Sigmoid colon (tissue), 7 donors: ENCODE results near the gene DEFB123. TPM values are rescaled to one million over a fixed set of nuclear protein-coding genes. Genes with fewer than 3 reads are reported as not detected.
"Not testable (repeated sequence)": the region's sequence is repeated elsewhere in the genome, so short reads cannot be mapped to it uniquely, and the experiment has no call there.

ENCODE experiments used
- DNase-seq: peaks from one replicate; pipeline ENCODE4 v3.0.0-alpha.2; 2019
- H3K27ac ChIP-seq, 4 donors: fragments of 200-600 bp; sonication (generic); one replicate each; pipeline ENCODE4 v1.5.1; 2016 to 2019; ENCODE audit warnings: mild to moderate bottlenecking in 1 of 4
- H3K27me3 ChIP-seq, 3 donors: fragments of 200-600 bp; sonication (generic); one replicate each; pipeline ENCODE4 v1.5.1; 2019; ENCODE audit warnings: mild to moderate bottlenecking in 1 of 3
- H3K36me3 ChIP-seq, 4 donors: fragments of 200-600 bp; sonication (generic); one replicate each; pipeline ENCODE4 v1.5.1; 2016 to 2019
- H3K4me1 ChIP-seq, 4 donors: fragments of 200-600 bp; sonication (generic); one replicate each; pipeline ENCODE4 v1.5.1; 2017 to 2019
- H3K4me3 ChIP-seq, 4 donors: fragments of 200-600 bp; sonication (generic); one replicate each; pipeline ENCODE4 v1.5.1; 2017 to 2019; ENCODE audit warnings: mild to moderate bottlenecking in 2 of 4, moderate library complexity in 1 of 4
- H3K9me3 ChIP-seq, 4 donors: fragments of 200-600 bp in 3 of 4; sonication (generic) in 3 of 4; one replicate each; pipeline versions ENCODE4 v1.5.1 to v1.6.1; 2013 to 2019
- CTCF ChIP-seq, 4 experiments: fragments of 450-650 bp in 3 of 4; fragments of 200-600 bp in 1 of 4; IDR thresholded peaks; one replicate each; pipeline ENCODE4 v1.5.1; 2016 to 2019; ENCODE audit warnings: antibody characterized with exemption in 4 of 4, mild to moderate bottlenecking in 3 of 4, moderate library complexity in 2 of 4
- EP300 ChIP-seq, 4 donors: sonication (generic); formaldehyde crosslinking; IDR thresholded peaks; one replicate each; pipeline ENCODE4 v1.6.1; 2017; ENCODE audit warnings: antibody characterized with exemption in 4 of 4
- POLR2A ChIP-seq, 2 donors: fragments of 450-650 bp; IDR thresholded peaks; one replicate each; pipeline ENCODE4 v1.6.1; 2016; ENCODE audit warnings: antibody characterized with exemption in 2 of 2, mild to moderate bottlenecking in 2 of 2, moderate library complexity in 2 of 2
- POLR2AphosphoS5 ChIP-seq, 4 donors: sonication (generic); formaldehyde crosslinking; IDR thresholded peaks; one replicate each; pipeline ENCODE4 v1.6.1; 2017; ENCODE audit warnings: antibody characterized with exemption in 4 of 4
- WGBS, 2 donors: extraction: QIAGEN DNeasy Blood & Tissue Kit; methylation state at CpG; one replicate each; pipeline ENCODE4 v1.1.7; 2013; 5-methylcytosine and 5-hydroxymethylcytosine counted together
- intact Hi-C: fragments of 100-400 bp; cut with DNase I; formaldehyde crosslinking; loops from one replicate; pipeline ENCODE4 v1.15.1; 2023
- polyA plus RNA-seq, 3 donors: library from polyadenylated mRNA; stranded (reverse); fragments of 200-250 nt; gene quantifications; one replicate each; pipeline ENCODE4 v1.2.3, GENCODE V29; 2013
- total RNA-seq, 4 donors: library from RNA; depleted of rRNA; stranded (reverse); fragments of >200 nt; gene quantifications; one replicate each; pipeline ENCODE4 v1.1.0, GENCODE V29; 2016
- donor health status: healthy with polysubstance abuse.
- donor health status: Bipolar disorder and iron deficiency.
- donor health status: healthy.

DEFB123 gene
- total and polyA plus RNA-seq, 7 donors: not detected

GRCh38 chr20:31410011-31410410, 30.4 kb upstream of the DEFB123 start:
- Histone ChIP-seq H3K4me3 (no peak overlapping the region), H3K4me1 (no peaks in the 10 kb centered on the region), H3K36me3 (no peaks in the 10 kb centered on the region), H3K9me3 (peaks cover 0 to 3% (median 0%) of the 10 kb centered on the region in 4 donors), H3K27me3 (no peaks in the 10 kb centered on the region), H3K27ac (no peak overlapping the region)
- intact Hi-C loops: no loop called here
- WGBS, 2 donors: 48 to 50% methylated on average over 1 of the region's 1 CpG
- no peak for DNase-seq
- no peak for TF ChIP-seq POLR2A (IDR thresholded peaks at IDR 0.05)
- TF ChIP-seq EP300 (IDR thresholded peaks at IDR 0.05): no peak
- TF ChIP-seq POLR2AphosphoS5 (IDR thresholded peaks at IDR 0.05): no peak
- no peak for TF ChIP-seq CTCF (IDR thresholded peaks at IDR 0.05)

GRCh38 chr20:31414381-31414780, 26.1 kb upstream of the DEFB123 start:
- intact Hi-C loops: no loop called here
- no peaks in the 10 kb centered on the region for H3K4me1 ChIP-seq
- H3K27me3 ChIP-seq: no peaks in the 10 kb centered on the region
- no peak overlapping the region for H3K27ac ChIP-seq
- no peak overlapping the region for H3K4me3 ChIP-seq
- 79 to 82% methylated on average over 6 of the region's 6 CpGs for WGBS, 2 donors
- TF ChIP-seq CTCF (IDR thresholded peaks at IDR 0.05) (no peak), POLR2A (IDR thresholded peaks at IDR 0.05) (no peak), EP300 (IDR thresholded peaks at IDR 0.05) (no peak), POLR2AphosphoS5 (IDR thresholded peaks at IDR 0.05) (no peak)
- H3K36me3 ChIP-seq: no peaks in the 10 kb centered on the region
- no peak for DNase-seq
- peaks cover 0 to 3% (median 0%) of the 10 kb centered on the region in 4 donors for H3K9me3 ChIP-seq

GRCh38 chr20:31415653-31416052, 24.8 kb upstream of the DEFB123 start:
- 84 to 91% methylated on average over 2 of the region's 2 CpGs for WGBS, 2 donors
- DNase-seq: no peak
- intact Hi-C loops: no loop called here
- H3K4me3 ChIP-seq: no peak overlapping the region
- H3K27ac ChIP-seq: no peak overlapping the region
- H3K4me1 ChIP-seq: no peaks in the 10 kb centered on the region
- H3K36me3 ChIP-seq: no peaks in the 10 kb centered on the region
- no peaks in the 10 kb centered on the region for H3K27me3 ChIP-seq
- H3K9me3 ChIP-seq: no peaks in the 10 kb centered on the region
- TF ChIP-seq EP300 (IDR thresholded peaks at IDR 0.05): no peak
- no peak for TF ChIP-seq POLR2A (IDR thresholded peaks at IDR 0.05)
- no peak for TF ChIP-seq POLR2AphosphoS5 (IDR thresholded peaks at IDR 0.05)

- H3K36me3 ChIP-seq: no peaks in the 10 kb centered on the region
- no peak overlapping the region for H3K4me3 ChIP-seq
- no peak for DNase-seq
- no peaks in the 10 kb centered on the region for H3K27me3 ChIP-seq
- TF ChIP-seq POLR2A (IDR thresholded peaks at IDR 0.05): no peak
- no peak for TF ChIP-seq EP300 (IDR thresholded peaks at IDR 0.05)
- no peak for TF ChIP-seq CTCF (IDR thresholded peaks at IDR 0.05)
- no peak for TF ChIP-seq POLR2AphosphoS5 (IDR thresholded peaks at IDR 0.05)
- H3K4me1 ChIP-seq: no peaks in the 10 kb centered on the region
- intact Hi-C loops: no loop called here
- H3K9me3 ChIP-seq: no peaks in the 10 kb centered on the region
- no peak overlapping the region for H3K27ac ChIP-seq
- WGBS, 2 donors: 87 to 91% methylated on average over 7 of the region's 7 CpGs
These were observed 22.1 kb upstream of the DEFB123 start for GRCh38 chr20:31418307-31418706.

- TF ChIP-seq POLR2AphosphoS5 (IDR thresholded peaks at IDR 0.05) (no peak), CTCF (IDR thresholded peaks at IDR 0.05) (no peak), EP300 (IDR thresholded peaks at IDR 0.05) (no peak), POLR2A (IDR thresholded peaks at IDR 0.05) (no peak)
- H3K36me3 ChIP-seq: no peaks in the 10 kb centered on the region
- H3K27ac ChIP-seq: no peak overlapping the region
- no peak for DNase-seq
- no peak overlapping the region for H3K4me3 ChIP-seq
- intact Hi-C loops: no loop called here
- H3K27me3 ChIP-seq: no peaks in the 10 kb centered on the region
- no peaks in the 10 kb centered on the region for H3K9me3 ChIP-seq
- no peaks in the 10 kb centered on the region for H3K4me1 ChIP-seq
These were observed 14.6 kb upstream of the DEFB123 start for GRCh38 chr20:31425797-31426196.

GRCh38 chr20:31426891-31427551, 13.4 kb upstream of the DEFB123 start:
- DNase-seq, H3K36me3 ChIP-seq, intact Hi-C loops, H3K27me3 ChIP-seq, H3K9me3 ChIP-seq, H3K4me3 ChIP-seq, H3K4me1 ChIP-seq, H3K27ac ChIP-seq: not testable (repeated sequence)
- WGBS, 2 donors: 93 to 94% methylated on average over 46 to 48 of the region's 48 CpGs

GRCh38 chr20:31427576-31427975, 12.9 kb upstream of the DEFB123 start:
- H3K27ac ChIP-seq, DNase-seq, H3K9me3 ChIP-seq, H3K4me3 ChIP-seq, intact Hi-C loops, H3K27me3 ChIP-seq, H3K4me1 ChIP-seq, H3K36me3 ChIP-seq: not testable (repeated sequence)
- 93 to 95% methylated on average over 31 of the region's 31 CpGs for WGBS, 2 donors
